Measurements from ENCODE around the gene SOX2. TPM values are rescaled to one million over a fixed set of nuclear protein-coding genes. Genes with fewer than 3 reads are reported as not detected.
"Not testable (repeated sequence)": the region's sequence is repeated elsewhere in the genome, so short reads cannot be mapped to it uniquely, and the experiment has no call there.

Gene SOX2
- total RNA-seq, 1 donor from 2014 or later, result 1.4 TPM

DNA sequence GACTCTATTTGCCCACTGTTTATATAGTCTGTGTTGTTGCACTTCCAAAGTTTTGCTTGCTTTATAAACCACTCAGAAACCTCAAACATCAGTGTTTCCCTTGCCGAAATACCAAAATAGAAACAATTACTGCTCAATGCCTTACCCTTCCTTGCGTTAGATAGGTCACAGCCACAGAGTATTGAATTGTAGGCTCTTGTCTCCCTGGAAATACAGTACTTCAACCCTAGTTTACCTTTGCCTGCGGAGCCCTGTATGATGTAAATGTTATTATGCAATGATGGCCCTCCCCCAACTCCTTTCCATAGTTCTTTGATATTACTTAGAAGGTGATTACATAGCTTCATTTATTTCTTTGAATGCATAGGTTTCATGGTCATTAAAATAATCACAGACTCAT is 44.2 kb downstream of the SOX2 start:
- Mint-ChIP-seq H3K27me3 (ENCODE audit: unreplicated experiment) (no peaks in the 10 kb centered on the region), H3K4me3 (ENCODE audit: unreplicated experiment) (no peak overlapping the region), H3K27ac (ENCODE audit: unreplicated experiment) (no peak overlapping the region), H3K4me1 (ENCODE audit: unreplicated experiment) (peaks cover 6% of the 10 kb centered on the region), H3K9me3 (ENCODE audit: unreplicated experiment) (no peaks in the 10 kb centered on the region), H3K36me3 (ENCODE audit: low read depth, unreplicated experiment) (no peaks in the 10 kb centered on the region)
- no peak for DNase-seq (ENCODE audit: low spot score)
- TF ChIP-seq, protein P1, sequence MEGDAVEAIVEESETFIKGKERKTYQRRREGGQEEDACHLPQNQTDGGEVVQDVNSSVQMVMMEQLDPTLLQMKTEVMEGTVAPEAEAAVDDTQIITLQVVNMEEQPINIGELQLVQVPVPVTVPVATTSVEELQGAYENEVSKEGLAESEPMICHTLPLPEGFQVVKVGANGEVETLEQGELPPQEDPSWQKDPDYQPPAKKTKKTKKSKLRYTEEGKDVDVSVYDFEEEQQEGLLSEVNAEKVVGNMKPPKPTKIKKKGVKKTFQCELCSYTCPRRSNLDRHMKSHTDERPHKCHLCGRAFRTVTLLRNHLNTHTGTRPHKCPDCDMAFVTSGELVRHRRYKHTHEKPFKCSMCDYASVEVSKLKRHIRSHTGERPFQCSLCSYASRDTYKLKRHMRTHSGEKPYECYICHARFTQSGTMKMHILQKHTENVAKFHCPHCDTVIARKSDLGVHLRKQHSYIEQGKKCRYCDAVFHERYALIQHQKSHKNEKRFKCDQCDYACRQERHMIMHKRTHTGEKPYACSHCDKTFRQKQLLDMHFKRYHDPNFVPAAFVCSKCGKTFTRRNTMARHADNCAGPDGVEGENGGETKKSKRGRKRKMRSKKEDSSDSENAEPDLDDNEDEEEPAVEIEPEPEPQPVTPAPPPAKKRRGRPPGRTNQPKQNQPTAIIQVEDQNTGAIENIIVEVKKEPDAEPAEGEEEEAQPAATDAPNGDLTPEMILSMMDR (IDR thresholded peaks at IDR 0.05; ENCODE audit: unreplicated experiment), result no peak

- no peaks in the 10 kb centered on the region for H3K27me3 Mint-ChIP-seq (ENCODE audit: unreplicated experiment)
- H3K4me3 Mint-ChIP-seq (ENCODE audit: unreplicated experiment), result no peak overlapping the region
- no peak overlapping the region for H3K27ac Mint-ChIP-seq (ENCODE audit: unreplicated experiment)
- H3K4me1 Mint-ChIP-seq (ENCODE audit: unreplicated experiment), result peaks cover 6% of the 10 kb centered on the region
- H3K9me3 Mint-ChIP-seq (ENCODE audit: unreplicated experiment), result no peaks in the 10 kb centered on the region
- TF ChIP-seq, protein P1 (IDR thresholded peaks at IDR 0.05; ENCODE audit: unreplicated experiment), result no peak
- H3K36me3 Mint-ChIP-seq (ENCODE audit: low read depth, unreplicated experiment), result no peaks in the 10 kb centered on the region
- DNase-seq (ENCODE audit: low spot score), result no peak
Observed at GRCh38 chr3:181756645-181757297, 45.0 kb downstream of the SOX2 start.

DNA sequence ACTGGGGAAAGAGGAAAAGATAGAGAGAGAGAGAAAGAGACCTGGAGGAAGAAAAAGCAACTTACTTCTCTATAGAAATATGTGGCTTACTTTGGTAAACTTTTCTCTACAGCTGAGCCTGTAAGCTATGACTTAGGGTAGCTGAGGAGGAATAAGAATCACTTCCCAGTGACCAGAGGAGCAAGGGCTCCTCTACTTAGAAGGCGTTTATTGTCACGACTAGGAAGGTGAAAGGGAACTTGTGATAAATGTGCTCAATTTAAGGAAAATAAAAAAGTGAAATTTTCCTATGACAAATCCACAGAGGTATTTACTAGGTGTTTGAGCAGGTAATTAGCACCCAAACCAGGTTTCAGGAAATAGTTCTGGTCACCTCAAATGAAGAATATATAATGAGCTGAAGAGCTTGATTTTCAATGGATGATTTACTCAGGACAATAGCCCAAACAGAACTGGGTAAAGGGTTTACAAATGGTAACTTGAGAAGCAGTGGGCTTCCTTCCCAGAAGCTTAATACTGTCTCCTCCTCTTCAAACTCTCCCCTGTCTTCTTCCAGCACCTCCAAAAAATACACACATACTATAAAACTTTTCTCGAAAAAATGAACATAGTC is 46.1 kb downstream of the SOX2 start:
- H3K9me3 Mint-ChIP-seq (ENCODE audit: unreplicated experiment), result no peaks in the 10 kb centered on the region
- TF ChIP-seq, protein P1 (IDR thresholded peaks at IDR 0.05; ENCODE audit: unreplicated experiment), result no peak
- no peak overlapping the region for H3K27ac Mint-ChIP-seq (ENCODE audit: unreplicated experiment)
- H3K4me1 Mint-ChIP-seq (ENCODE audit: unreplicated experiment), result peaks cover 6% of the 10 kb centered on the region
- H3K27me3 Mint-ChIP-seq (ENCODE audit: unreplicated experiment), result no peaks in the 10 kb centered on the region
- H3K4me3 Mint-ChIP-seq (ENCODE audit: unreplicated experiment), result no peak overlapping the region
- H3K36me3 Mint-ChIP-seq (ENCODE audit: low read depth, unreplicated experiment), result no peaks in the 10 kb centered on the region
- DNase-seq (ENCODE audit: low spot score), result no peak

DNA sequence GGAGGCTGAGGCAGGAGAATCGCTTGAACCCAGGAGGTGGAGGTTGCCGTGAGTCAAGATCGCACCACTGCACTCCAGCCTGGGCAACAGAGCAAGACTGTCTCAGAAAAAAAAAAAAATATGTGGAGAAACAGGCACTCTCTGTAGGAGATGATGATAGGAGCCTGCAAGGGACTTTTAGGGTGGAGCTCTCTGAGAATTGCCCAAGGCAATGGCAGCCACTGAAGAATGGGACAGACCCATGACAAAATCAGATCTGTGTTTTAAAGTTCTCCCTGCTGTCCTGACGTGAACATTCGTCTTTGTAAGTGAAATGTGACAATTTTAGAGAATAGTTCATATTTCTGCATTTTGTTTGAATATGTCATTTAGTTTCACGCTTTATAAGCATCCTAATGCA is 50.2 kb downstream of the SOX2 start:
- Mint-ChIP-seq H3K27ac (ENCODE audit: unreplicated experiment) (no peak overlapping the region), H3K36me3 (ENCODE audit: low read depth, unreplicated experiment) (no peaks in the 10 kb centered on the region), H3K4me1 (ENCODE audit: unreplicated experiment) (peaks cover 5% of the 10 kb centered on the region), H3K9me3 (ENCODE audit: unreplicated experiment) (no peaks in the 10 kb centered on the region), H3K27me3 (ENCODE audit: unreplicated experiment) (no peaks in the 10 kb centered on the region), H3K4me3 (ENCODE audit: unreplicated experiment) (no peak overlapping the region)
- TF ChIP-seq, protein P1 (IDR thresholded peaks at IDR 0.05; ENCODE audit: unreplicated experiment), result no peak
- DNase-seq (ENCODE audit: low spot score), result no peak

- H3K9me3 Mint-ChIP-seq (ENCODE audit: unreplicated experiment); H3K27ac Mint-ChIP-seq (ENCODE audit: unreplicated experiment); H3K4me3 Mint-ChIP-seq (ENCODE audit: unreplicated experiment); DNase-seq (ENCODE audit: low spot score); H3K27me3 Mint-ChIP-seq (ENCODE audit: unreplicated experiment); H3K4me1 Mint-ChIP-seq (ENCODE audit: unreplicated experiment); H3K36me3 Mint-ChIP-seq (ENCODE audit: low read depth, unreplicated experiment): not testable (repeated sequence)
Observed at GRCh38 chr3:181764033-181764432, 52.3 kb downstream of the SOX2 start.
